G401 (cell line): Measurements from ENCODE around the gene MEI4. TPM values are rescaled to one million over a fixed set of nuclear protein-coding genes. Genes with fewer than 3 reads are reported as not detected.
"Not testable (repeated sequence)": the region's sequence is repeated elsewhere in the genome, so short reads cannot be mapped to it uniquely, and the experiment has no call there.

Experiments used
- DNase-seq: peaks from one replicate; pipeline ENCODE4 v3.0.0-alpha.2; 2015; ENCODE audit warnings: low spot score
- in situ Hi-C: cut with HindIII; loops from 2 replicates; pipeline ENCODE4 v1.10.0; 2016; ENCODE audit warnings: low sequenced_read_pairs, mixed read lengths
- total RNA-seq: library from RNA; depleted of rRNA; stranded (reverse); fragments of >200 nt; shearing (Covaris generic); gene quantifications from 2 replicates; pipeline ENCODE4 v1.2.3, GENCODE V29; 2014

The MEI4 gene
- total RNA-seq, 1 experiment from 2014 or later: 0.44 TPM

- in situ Hi-C loops: no loop called here
- DNase-seq: no peak
Observed at GRCh38 chr6:77669913-77670312, 17.1 kb downstream of the MEI4 start.

- no peak for DNase-seq
- in situ Hi-C loops: no loop called here
Observed at GRCh38 chr6:77674211-77674610, 21.4 kb downstream of the MEI4 start.

GRCh38 chr6:77678048-77678447 is 25.2 kb downstream of the MEI4 start:
- no peak for DNase-seq
- in situ Hi-C loops: no loop called here

GRCh38 chr6:77683515-77683914 is 30.7 kb downstream of the MEI4 start:
- DNase-seq: no peak
- in situ Hi-C loops: no loop called here

- no peak for DNase-seq
- in situ Hi-C loops: no loop called here
Observed at GRCh38 chr6:77686931-77687330, 34.1 kb downstream of the MEI4 start.

- DNase-seq: no peak
- in situ Hi-C loops: no loop called here
Observed at GRCh38 chr6:77688649-77689048, 35.8 kb downstream of the MEI4 start.

- in situ Hi-C loops, DNase-seq: not testable (repeated sequence)
Observed at GRCh38 chr6:77700095-77700494, 47.3 kb downstream of the MEI4 start.

- in situ Hi-C loops: no loop called here
- no peak for DNase-seq
Observed at GRCh38 chr6:77707603-77708002, 54.8 kb downstream of the MEI4 start.

GRCh38 chr6:77715588-77715987 is 62.7 kb downstream of the MEI4 start:
- no peak for DNase-seq
- in situ Hi-C loops: no loop called here

GRCh38 chr6:77716311-77716710 is 63.5 kb downstream of the MEI4 start:
- in situ Hi-C loops: no loop called here
- no peak for DNase-seq

GRCh38 chr6:77736010-77736409 is 83.2 kb downstream of the MEI4 start:
- DNase-seq, in situ Hi-C loops: not testable (repeated sequence)

GRCh38 chr6:77740380-77740779 is 87.5 kb downstream of the MEI4 start:
- DNase-seq: no peak
- in situ Hi-C loops: no loop called here

- in situ Hi-C loops: not testable (repeated sequence)
Observed at GRCh38 chr6:77752156-77752555, 99.3 kb downstream of the MEI4 start.

GRCh38 chr6:77762386-77762785 is 109.5 kb downstream of the MEI4 start:
- in situ Hi-C loops: no loop called here
- no peak for DNase-seq

More at GRCh38 chr6:77752156-77752555, 99.3 kb downstream of the MEI4 start:
- not testable (repeated sequence) for DNase-seq

- no peak for DNase-seq
- in situ Hi-C loops: no loop called here
Observed at GRCh38 chr6:77763124-77763523, 110.3 kb downstream of the MEI4 start.

- in situ Hi-C loops: no loop called here
- DNase-seq: no peak
Observed at GRCh38 chr6:77764364-77764763, 111.5 kb downstream of the MEI4 start.

- in situ Hi-C loops: no loop called here
- no peak for DNase-seq
Observed at GRCh38 chr6:77773157-77773822, 120.5 kb downstream of the MEI4 start.

- in situ Hi-C loops: no loop called here
- no peak for DNase-seq
Observed at GRCh38 chr6:77774457-77774856, 121.6 kb downstream of the MEI4 start.

- in situ Hi-C loops: no loop called here
- no peak for DNase-seq
Observed at GRCh38 chr6:77776441-77776840, 123.6 kb downstream of the MEI4 start.

- in situ Hi-C loops: no loop called here
- no peak for DNase-seq
Observed at GRCh38 chr6:77778527-77778926, 125.7 kb downstream of the MEI4 start.

- in situ Hi-C loops: no loop called here
Observed at GRCh38 chr6:77786935-77787629, 134.2 kb downstream of the MEI4 start.

More at GRCh38 chr6:77786935-77787629, 134.2 kb downstream of the MEI4 start:
- DNase-seq: no peak
